Activated gamma-delta T cell treated with Interleukin-2 at 50 U/mL for 16 hours (primary cell): ENCODE results near the gene ARHGAP10.

ENCODE experiments used
- DNase-seq: peaks from one replicate; pipeline ENCODE4 v3.0.0-alpha.2; 2020

The ARHGAP10 gene

GRCh38 chr4:147828331-147828905 is 96.5 kb downstream of the ARHGAP10 start:
- DNase-seq: no peak

- DNase-seq: no peak
Measured at GRCh38 chr4:147829401-147830101, 97.7 kb downstream of the ARHGAP10 start.

- DNase-seq: no peak
Measured at GRCh38 chr4:147830102-147830463, 98.2 kb downstream of the ARHGAP10 start.

GRCh38 chr4:147830987-147831386 is 99.1 kb downstream of the ARHGAP10 start:
- DNase-seq: no peak

- no peak for DNase-seq
Measured at GRCh38 chr4:147831551-147832171, 99.8 kb downstream of the ARHGAP10 start.

- DNase-seq: no peak
Measured at GRCh38 chr4:147833254-147833653, 101.4 kb downstream of the ARHGAP10 start.

GRCh38 chr4:147833741-147834140 is 101.9 kb downstream of the ARHGAP10 start:
- DNase-seq: no peak

- no peak for DNase-seq
Measured at GRCh38 chr4:147834480-147834879, 102.6 kb downstream of the ARHGAP10 start.

- no peak for DNase-seq
Measured at GRCh38 chr4:147836807-147837206, 104.9 kb downstream of the ARHGAP10 start.

- no peak for DNase-seq
Measured at GRCh38 chr4:147837435-147837834, 105.5 kb downstream of the ARHGAP10 start.

GRCh38 chr4:147837854-147838253 is 106.0 kb downstream of the ARHGAP10 start:
- DNase-seq: no peak

- no peak for DNase-seq
Measured at GRCh38 chr4:147839200-147839599, 107.3 kb downstream of the ARHGAP10 start.

- DNase-seq: no peak
Measured at GRCh38 chr4:147839663-147840062, 107.8 kb downstream of the ARHGAP10 start.

- DNase-seq: no peak
Measured at GRCh38 chr4:147840838-147841738, 109.2 kb downstream of the ARHGAP10 start.

- no peak for DNase-seq
Measured at GRCh38 chr4:147842573-147842972, 110.7 kb downstream of the ARHGAP10 start.

- no peak for DNase-seq
Measured at GRCh38 chr4:147843162-147843561, 111.3 kb downstream of the ARHGAP10 start.

GRCh38 chr4:147844781-147845180 is 112.9 kb downstream of the ARHGAP10 start:
- DNase-seq: no peak

GRCh38 chr4:147846318-147847155 is 114.6 kb downstream of the ARHGAP10 start:
- peak; percentile 16 for DNase-seq

- no peak for DNase-seq
Measured at GRCh38 chr4:147847751-147848590, 116.1 kb downstream of the ARHGAP10 start.

- DNase-seq: no peak
Measured at GRCh38 chr4:147848634-147849033, 116.7 kb downstream of the ARHGAP10 start.

GRCh38 chr4:147851135-147851534 is 119.2 kb downstream of the ARHGAP10 start:
- no peak for DNase-seq
